ENCODE data around the gene SUSD1. TPM values are rescaled to one million over a fixed set of nuclear protein-coding genes. Genes with fewer than 3 reads are reported as not detected.
A peak's percentile ranks its signal among the peaks of the same experiment; 100 is the strongest.

SUSD1 gene
- total RNA-seq, 1 donor from 2014 or later: 16.6 TPM

- H3K27me3 ChIP-seq (ENCODE audit: insufficient read depth, low read length): no peaks in the 10 kb centered on the region
- H3K9me3 ChIP-seq (ENCODE audit: insufficient read depth, low read depth, low read length): no peaks in the 10 kb centered on the region
- no peak overlapping the region for H2AFZ ChIP-seq (ENCODE audit: low read depth, low read length)
- H3K27me3 Mint-ChIP-seq (ENCODE audit: low read depth, unreplicated experiment): no peaks in the 10 kb centered on the region
- H3K36me3 ChIP-seq (ENCODE audit: insufficient read depth, low read length): no peaks in the 10 kb centered on the region
- peaks cover 22% of the 10 kb centered on the region for H3K4me1 ChIP-seq (ENCODE audit: insufficient read depth, low read length)
- peaks cover 34% of the 10 kb centered on the region for H3K4me1 Mint-ChIP-seq (ENCODE audit: low read depth, unreplicated experiment)
- H3K4me2 ChIP-seq (ENCODE audit: low read length): no peak overlapping the region
- TF ChIP-seq EZH2 (IDR thresholded peaks at IDR 0.05; ENCODE audit: insufficient read depth, low read length): no peak
- TF ChIP-seq CTCF (IDR thresholded peaks at IDR 0.05; ENCODE audit: insufficient read depth, low read depth, low read length): peak; percentile 2
- H3K27ac ChIP-seq (ENCODE audit: low read depth, low read length): no peak overlapping the region
- FAIRE-seq (no peak), DNase-seq (ENCODE audit: low read depth) (no peak)
- H3K27ac Mint-ChIP-seq (ENCODE audit: unreplicated experiment): no peak overlapping the region
- H3K9ac ChIP-seq (ENCODE audit: low read length): no peak overlapping the region
- no peak overlapping the region for H3K4me3 ChIP-seq (ENCODE audit: insufficient read depth, low read depth, low read length)
- no peaks in the 10 kb centered on the region for H4K20me1 ChIP-seq (ENCODE audit: insufficient read depth, low read length)
- no peaks in the 10 kb centered on the region for H3K9me3 Mint-ChIP-seq (ENCODE audit: unreplicated experiment)
- no peak overlapping the region for H3K4me3 Mint-ChIP-seq (ENCODE audit: unreplicated experiment)
- no peaks in the 10 kb centered on the region for H3K36me3 Mint-ChIP-seq (ENCODE audit: low read depth, unreplicated experiment)
- H3K79me2 ChIP-seq (ENCODE audit: insufficient read depth, low read length): no peaks in the 10 kb centered on the region
Measured at GRCh38 chr9:112011051-112011620, 164.0 kb downstream of the SUSD1 start.

- FAIRE-seq: no peak
- TF ChIP-seq EZH2 (IDR thresholded peaks at IDR 0.05; ENCODE audit: insufficient read depth, low read length) (no peak), CTCF (IDR thresholded peaks at IDR 0.05; ENCODE audit: insufficient read depth, low read depth, low read length) (no peak)
- Histone ChIP-seq H3K27ac (ENCODE audit: low read depth, low read length) (no peak overlapping the region), H2AFZ (ENCODE audit: low read depth, low read length) (no peak overlapping the region), H3K4me1 (ENCODE audit: insufficient read depth, low read length) (peaks cover 22% of the 10 kb centered on the region), H3K27me3 (ENCODE audit: insufficient read depth, low read length) (no peaks in the 10 kb centered on the region), H3K9ac (ENCODE audit: low read length) (no peak overlapping the region), H4K20me1 (ENCODE audit: insufficient read depth, low read length) (no peaks in the 10 kb centered on the region), H3K9me3 (ENCODE audit: insufficient read depth, low read depth, low read length) (no peaks in the 10 kb centered on the region), H3K36me3 (ENCODE audit: insufficient read depth, low read length) (no peaks in the 10 kb centered on the region), H3K4me3 (ENCODE audit: insufficient read depth, low read depth, low read length) (no peak overlapping the region), H3K79me2 (ENCODE audit: insufficient read depth, low read length) (no peaks in the 10 kb centered on the region), H3K4me2 (ENCODE audit: low read length) (no peak overlapping the region)
- Mint-ChIP-seq H3K4me1 (ENCODE audit: low read depth, unreplicated experiment) (peaks cover 34% of the 10 kb centered on the region), H3K27ac (ENCODE audit: unreplicated experiment) (no peak overlapping the region), H3K4me3 (ENCODE audit: unreplicated experiment) (no peak overlapping the region), H3K9me3 (ENCODE audit: unreplicated experiment) (no peaks in the 10 kb centered on the region), H3K36me3 (ENCODE audit: low read depth, unreplicated experiment) (no peaks in the 10 kb centered on the region), H3K27me3 (ENCODE audit: low read depth, unreplicated experiment) (no peaks in the 10 kb centered on the region)
- DNase-seq (ENCODE audit: low read depth): no peak
Measured at GRCh38 chr9:112010537-112010936, 164.6 kb downstream of the SUSD1 start.

DNA sequence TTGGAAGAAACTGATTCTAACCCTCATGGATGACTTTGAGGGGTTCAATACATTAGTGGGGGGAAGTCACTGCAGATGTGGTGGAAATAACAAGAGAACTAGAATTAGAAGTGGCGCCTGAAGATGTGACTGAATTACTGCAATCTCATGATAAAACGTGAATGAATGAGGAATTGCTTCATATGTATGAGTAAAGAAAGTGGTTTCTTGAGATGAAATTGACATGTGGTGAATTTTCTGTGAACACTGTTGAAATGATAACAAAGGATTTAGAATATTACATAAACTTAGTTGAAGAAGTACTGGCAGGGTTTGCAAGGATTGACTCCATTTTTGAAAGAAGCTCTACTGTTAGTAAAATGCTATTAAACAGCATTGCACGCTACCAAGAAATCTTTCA is 165.4 kb downstream of the SUSD1 start:
- no peak overlapping the region for H3K4me2 ChIP-seq (ENCODE audit: low read length)
- peaks cover 22% of the 10 kb centered on the region for H3K4me1 ChIP-seq (ENCODE audit: insufficient read depth, low read length)
- Mint-ChIP-seq H3K27me3 (ENCODE audit: low read depth, unreplicated experiment) (no peaks in the 10 kb centered on the region), H3K4me3 (ENCODE audit: unreplicated experiment) (no peak overlapping the region), H3K27ac (ENCODE audit: unreplicated experiment) (no peak overlapping the region), H3K36me3 (ENCODE audit: low read depth, unreplicated experiment) (no peaks in the 10 kb centered on the region), H3K9me3 (ENCODE audit: unreplicated experiment) (no peaks in the 10 kb centered on the region), H3K4me1 (ENCODE audit: low read depth, unreplicated experiment) (peaks cover 34% of the 10 kb centered on the region)
- no peak overlapping the region for H3K9ac ChIP-seq (ENCODE audit: low read length)
- H2AFZ ChIP-seq (ENCODE audit: low read depth, low read length): no peak overlapping the region
- H3K9me3 ChIP-seq (ENCODE audit: insufficient read depth, low read depth, low read length): no peaks in the 10 kb centered on the region
- no peaks in the 10 kb centered on the region for H3K79me2 ChIP-seq (ENCODE audit: insufficient read depth, low read length)
- no peaks in the 10 kb centered on the region for H3K27me3 ChIP-seq (ENCODE audit: insufficient read depth, low read length)
- H4K20me1 ChIP-seq (ENCODE audit: insufficient read depth, low read length): no peaks in the 10 kb centered on the region
- no peak overlapping the region for H3K27ac ChIP-seq (ENCODE audit: low read depth, low read length)
- DNase-seq (ENCODE audit: low read depth) (no peak), FAIRE-seq (no peak)
- no peak for TF ChIP-seq EZH2 (IDR thresholded peaks at IDR 0.05; ENCODE audit: insufficient read depth, low read length)
- TF ChIP-seq CTCF (IDR thresholded peaks at IDR 0.05; ENCODE audit: insufficient read depth, low read depth, low read length): no peak
- H3K36me3 ChIP-seq (ENCODE audit: insufficient read depth, low read length): no peaks in the 10 kb centered on the region
- H3K4me3 ChIP-seq (ENCODE audit: insufficient read depth, low read depth, low read length): no peak overlapping the region
